Endodermal cell (in vitro differentiated cells): ENCODE data around the gene PLA2G4A. TPM values are rescaled to one million over a fixed set of nuclear protein-coding genes. Genes with fewer than 3 reads are reported as not detected.

Experiments used
- DNase-seq: peaks from one replicate; pipeline ENCODE4 v3.0.0-alpha.2; 2017
- H3K27ac ChIP-seq: 2 replicates; pipeline ENCODE4 v1.5.1; 2013; ENCODE audit warnings: mild to moderate bottlenecking, low read depth, low read length, moderate library complexity
- H3K27me3 ChIP-seq: 2 replicates; pipeline ENCODE4 v1.6.1; 2013; ENCODE audit warnings: mild to moderate bottlenecking, low read length, moderate library complexity; ENCODE audit not compliant: insufficient read depth, control insufficient read depth, poor library complexity, severe bottlenecking
- H3K36me3 ChIP-seq: 2 replicates; pipeline ENCODE4 v1.7.0; 2013; ENCODE audit warnings: mild to moderate bottlenecking, low read length, moderate library complexity; ENCODE audit not compliant: control insufficient read depth, insufficient read depth
- H3K4me1 ChIP-seq: one replicate; pipeline ENCODE4 v1.7.0; 2013; ENCODE audit warnings: low read length; ENCODE audit not compliant: control insufficient read depth, insufficient read depth
- H3K4me3 ChIP-seq: 2 replicates; pipeline ENCODE4 v1.5.1; 2013; ENCODE audit warnings: mild to moderate bottlenecking, low read length, moderate library complexity
- H3K9ac ChIP-seq: 2 replicates; pipeline ENCODE4 v1.6.1; 2013; ENCODE audit warnings: mild to moderate bottlenecking, low read length, moderate library complexity; ENCODE audit not compliant: poor library complexity, severe bottlenecking; ENCODE audit errors: extremely low read depth
- H3K9me3 ChIP-seq: 2 replicates; pipeline ENCODE4 v1.6.1; 2013; ENCODE audit warnings: mild to moderate bottlenecking, low read length, moderate library complexity; ENCODE audit not compliant: control insufficient read depth
- H3K27ac Mint-ChIP-seq: 2 replicates; pipeline ENCODE4 v1.8.0; 2020; ENCODE audit warnings: mixed read lengths
- H3K27me3 Mint-ChIP-seq: 2 replicates; pipeline ENCODE4 v1.8.0; 2021; ENCODE audit warnings: mild to moderate bottlenecking, mixed read lengths; ENCODE audit not compliant: insufficient read depth
- H3K36me3 Mint-ChIP-seq: 2 replicates; pipeline ENCODE4 v1.8.0; 2020; ENCODE audit warnings: low read depth, mixed read lengths
- H3K4me1 Mint-ChIP-seq: 2 replicates; pipeline ENCODE4 v1.8.0; 2020; ENCODE audit warnings: mixed read lengths
- H3K4me3 Mint-ChIP-seq: 2 replicates; pipeline ENCODE4 v1.8.0; 2020; ENCODE audit warnings: mild to moderate bottlenecking, moderate library complexity, mixed read lengths
- H3K9me3 Mint-ChIP-seq: 2 replicates; pipeline ENCODE4 v1.8.0; 2020; ENCODE audit warnings: mild to moderate bottlenecking, mixed read lengths
- WGBS, 2 experiments: methylation state at CpG; one replicate each; pipeline versions ENCODE4 v1.1.5 to v1.1.7; 2013; ENCODE audit warnings: missing lambda C conversion rate in 2 of 2, mixed read lengths in 1 of 2; ENCODE audit not compliant: insufficient coverage in 1 of 2, insufficient read length in 1 of 2; 5-methylcytosine and 5-hydroxymethylcytosine counted together
- total RNA-seq, 2 donors: library from RNA; stranded (reverse); fragmentation: NEBNext Ultra II Directional in 1 of 2; extraction: Animal tissue kit (Norgen Biotek cat#: 25700) in 1 of 2; gene quantifications; 2 replicates in 1 of 2; 3 replicates in 1 of 2; pipeline ENCODE4 v1.2.1, GENCODE V29; 2021
- TF ChIP-seq, protein P1 (sequence below): fragments of 200-600 bp; sonication (generic); conservative IDR thresholded peaks from 2 replicates; pipeline ENCODE4 v1.5.0; 2021; ENCODE audit warnings: antibody characterized with exemption, mild to moderate bottlenecking

PLA2G4A gene
- total RNA-seq, 2 donors from 2014 or later: 0.35 to 1.2 TPM

GRCh38 chr1:186975220-186975619 lies 146.5 kb downstream of the PLA2G4A start:
- TF ChIP-seq, protein P1, sequence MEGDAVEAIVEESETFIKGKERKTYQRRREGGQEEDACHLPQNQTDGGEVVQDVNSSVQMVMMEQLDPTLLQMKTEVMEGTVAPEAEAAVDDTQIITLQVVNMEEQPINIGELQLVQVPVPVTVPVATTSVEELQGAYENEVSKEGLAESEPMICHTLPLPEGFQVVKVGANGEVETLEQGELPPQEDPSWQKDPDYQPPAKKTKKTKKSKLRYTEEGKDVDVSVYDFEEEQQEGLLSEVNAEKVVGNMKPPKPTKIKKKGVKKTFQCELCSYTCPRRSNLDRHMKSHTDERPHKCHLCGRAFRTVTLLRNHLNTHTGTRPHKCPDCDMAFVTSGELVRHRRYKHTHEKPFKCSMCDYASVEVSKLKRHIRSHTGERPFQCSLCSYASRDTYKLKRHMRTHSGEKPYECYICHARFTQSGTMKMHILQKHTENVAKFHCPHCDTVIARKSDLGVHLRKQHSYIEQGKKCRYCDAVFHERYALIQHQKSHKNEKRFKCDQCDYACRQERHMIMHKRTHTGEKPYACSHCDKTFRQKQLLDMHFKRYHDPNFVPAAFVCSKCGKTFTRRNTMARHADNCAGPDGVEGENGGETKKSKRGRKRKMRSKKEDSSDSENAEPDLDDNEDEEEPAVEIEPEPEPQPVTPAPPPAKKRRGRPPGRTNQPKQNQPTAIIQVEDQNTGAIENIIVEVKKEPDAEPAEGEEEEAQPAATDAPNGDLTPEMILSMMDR: no peak
- H3K27ac Mint-ChIP-seq: no peak overlapping the region
- H3K4me1 ChIP-seq: no peaks in the 10 kb centered on the region
- H3K27ac ChIP-seq: no peak overlapping the region
- H3K9me3 ChIP-seq: no peaks in the 10 kb centered on the region
- H3K36me3 Mint-ChIP-seq: no peaks in the 10 kb centered on the region
- no peak overlapping the region for H3K4me3 ChIP-seq
- H3K4me3 Mint-ChIP-seq: no peak overlapping the region
- WGBS, 2 experiments: 75 to 85% methylated on average over 1 of the region's 1 CpG
- no peaks in the 10 kb centered on the region for H3K4me1 Mint-ChIP-seq
- DNase-seq: no peak
- H3K27me3 Mint-ChIP-seq: no peaks in the 10 kb centered on the region
- no peaks in the 10 kb centered on the region for H3K27me3 ChIP-seq
- no peaks in the 10 kb centered on the region for H3K9me3 Mint-ChIP-seq
- H3K9ac ChIP-seq: no peak overlapping the region
- H3K36me3 ChIP-seq: no peaks in the 10 kb centered on the region

- Mint-ChIP-seq H3K9me3 (no peaks in the 10 kb centered on the region), H3K27ac (no peak overlapping the region), H3K27me3 (no peaks in the 10 kb centered on the region), H3K4me3 (no peak overlapping the region), H3K4me1 (no peaks in the 10 kb centered on the region), H3K36me3 (no peaks in the 10 kb centered on the region)
- DNase-seq: no peak
- Histone ChIP-seq H3K9ac (no peak overlapping the region), H3K9me3 (no peaks in the 10 kb centered on the region), H3K4me3 (no peak overlapping the region), H3K4me1 (no peaks in the 10 kb centered on the region), H3K27me3 (no peaks in the 10 kb centered on the region), H3K36me3 (no peaks in the 10 kb centered on the region), H3K27ac (no peak overlapping the region)
- TF ChIP-seq, protein P1: no peak
- 96% methylated on average over 8 of the region's 8 CpGs for WGBS, 2 experiments
Observed at GRCh38 chr1:186976700-186977099, 148.0 kb downstream of the PLA2G4A start.

GRCh38 chr1:186977266-186977957 lies 148.7 kb downstream of the PLA2G4A start:
- DNase-seq: no peak
- no peaks in the 10 kb centered on the region for H3K4me1 ChIP-seq
- no peaks in the 10 kb centered on the region for H3K36me3 ChIP-seq
- H3K27ac ChIP-seq: no peak overlapping the region
- H3K4me3 Mint-ChIP-seq: no peak overlapping the region
- H3K9ac ChIP-seq: no peak overlapping the region
- no peak overlapping the region for H3K4me3 ChIP-seq
- no peaks in the 10 kb centered on the region for H3K9me3 Mint-ChIP-seq
- H3K9me3 ChIP-seq: no peaks in the 10 kb centered on the region
- WGBS, 2 experiments: 81 to 100% methylated on average over 1 to 3 of the region's 3 CpGs
- H3K36me3 Mint-ChIP-seq: no peaks in the 10 kb centered on the region
- TF ChIP-seq, protein P1: no peak
- H3K4me1 Mint-ChIP-seq: no peaks in the 10 kb centered on the region
- H3K27me3 ChIP-seq: no peaks in the 10 kb centered on the region
- no peaks in the 10 kb centered on the region for H3K27me3 Mint-ChIP-seq
- H3K27ac Mint-ChIP-seq: no peak overlapping the region
